ENCODE results near the gene PAPOLA. TPM values are rescaled to one million over a fixed set of nuclear protein-coding genes. Genes with fewer than 3 reads are reported as not detected.

Gene PAPOLA
- total and polyA plus RNA-seq, 2 of the 4 experiments (the other 2 are of a cell fraction): 73.8 to 128 TPM

DNA sequence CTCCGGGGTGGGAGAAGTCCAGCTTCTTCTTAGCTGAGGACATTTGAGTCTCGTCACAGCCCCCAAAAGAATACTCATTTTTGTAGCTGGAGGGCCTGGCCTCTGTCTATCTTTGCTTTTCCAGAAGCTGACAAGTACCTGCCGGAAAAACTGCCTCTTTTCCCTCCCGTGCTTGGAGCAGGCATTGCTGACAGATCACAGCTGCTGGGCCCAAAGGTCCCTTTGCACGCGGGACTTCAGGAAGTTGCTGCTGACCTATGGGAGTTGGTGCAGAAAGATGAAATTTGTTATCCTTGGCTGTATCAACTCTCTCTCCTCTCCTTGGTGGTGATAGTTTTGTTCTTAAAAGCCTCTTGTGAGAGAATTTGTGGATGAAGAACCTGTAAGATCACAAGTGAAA lies 92.8 kb downstream of the PAPOLA start:
- Histone ChIP-seq H3K4ac (ENCODE audit: low read depth, low read length) (no peak overlapping the region), H2BK20ac (ENCODE audit: low read depth, low read length) (no peak overlapping the region), H2BK15ac (ENCODE audit: low read depth, low read length) (no peak overlapping the region), H3K27me3 (ENCODE audit: control insufficient read depth, insufficient read depth, low read length) (peaks cover 12% of the 10 kb centered on the region; the same call in 1 of the 2 replicates), H3K4me3 (ENCODE audit: insufficient read depth, low read depth, low read length) (no peak overlapping the region), H3K56ac (ENCODE audit: extremely low read depth, insufficient read depth, low read length) (no peak overlapping the region), H4K8ac (ENCODE audit: low read depth in 2 of 2, low read length in 2 of 2) (no peak overlapping the region), H4K5ac (ENCODE audit: low read depth, low read length) (no peak overlapping the region), H3K23ac (ENCODE audit: low read depth, low read length) (no peak overlapping the region), H3K14ac (replicated peaks; ENCODE audit: low read depth, low read length) (no peak overlapping the region), H3K79me1 (ENCODE audit: low read depth in 1 of 2, low read length in 2 of 2) (no peaks in the 10 kb centered on the region), H2AFZ (replicated peaks; ENCODE audit: low read length, poor library complexity) (no peak overlapping the region), H2AK5ac (ENCODE audit: low read depth, low read length) (no peak overlapping the region), H3K9ac (ENCODE audit: low read depth, low read length) (no peak overlapping the region), H3K9me3 (ENCODE audit: control insufficient read depth, insufficient read depth, low read length) (no peaks in the 10 kb centered on the region), H4K20me1 (ENCODE audit: insufficient read depth, low read length) (no peaks in the 10 kb centered on the region), H3K18ac (ENCODE audit: low read depth, low read length) (no peak overlapping the region), H2BK120ac (ENCODE audit: low read depth, low read length) (no peak overlapping the region), H3K9me1 (ENCODE audit: insufficient read depth, low read length) (no peaks in the 10 kb centered on the region), H2AK9ac (replicated peaks; ENCODE audit: low read depth, low read length, poor library complexity) (no peak overlapping the region), H3K36me3 (ENCODE audit: control insufficient read depth, insufficient read depth, low read length) (no peaks in the 10 kb centered on the region), H4K91ac (ENCODE audit: insufficient read depth, low read depth, low read length) (no peak overlapping the region), H3K27ac (ENCODE audit: insufficient read depth, low read length) (no peak overlapping the region), H2BK5ac (ENCODE audit: low read depth, low read length, poor library complexity, severe bottlenecking) (no peak overlapping the region), H3K4me2 (ENCODE audit: low read depth, low read length) (no peak overlapping the region), H3K4me1 (ENCODE audit: control insufficient read depth, insufficient read depth, low read length) (peaks cover 2% of the 10 kb centered on the region; the same call in 1 of the 2 replicates)
- intact Hi-C loops (cut with micrococcal nuclease) (no loop called here), dilution Hi-C loops (cut with HindIII; ENCODE audit: low sequenced_read_pairs, unreplicated experiment) (no loop called here), in situ Hi-C loops (cut with MboI; ENCODE audit: low sequenced_read_pairs) (no loop called here)
- POLR2A ChIA-PET (ENCODE audit: unreplicated experiment): no interaction called here
- TF ChIP-seq MAFK (IDR thresholded peaks at IDR 0.05; ENCODE audit: low read depth, low read length) (no peak), RAD21 (IDR thresholded peaks at IDR 0.05; ENCODE audit: low read length) (no peak), SMC3 (IDR thresholded peaks at IDR 0.05; ENCODE audit: low read depth, low read length) (no peak), POLR2A (IDR thresholded peaks at IDR 0.05; ENCODE audit: low read depth, low read length) (no peak)
- WGBS, 2 experiments (ENCODE audit: extremely low coverage in 2 of 2, insufficient read length in 1 of 2): no CpG with 5 or more reads among the region's 6 CpGs
- no TSS peak for BruUV-seq (replicated peaks)
- ATAC-seq (ENCODE audit: low read depth): no peak
- CTCF ChIA-PET: interaction anchor here (0.6 kb wide), 1 partner anchor 92 kb away, joined by 3 read pairs; no protein-coding TSS in a partner anchor
- no peak for DNase-seq

Data from IMR-90 (cell line).